SH-SY5Y (cell line): Measurements from ENCODE around the gene TMEM167B.

Experiments
- GATA2 ChIP-seq: IDR thresholded peaks from 2 replicates; pipeline ENCODE4 v1.6.1; 2011; ENCODE audit warnings: mild to moderate bottlenecking, low read depth, low read length
- GATA3 ChIP-seq: IDR thresholded peaks from 2 replicates; pipeline ENCODE4 v1.6.1; 2011; ENCODE audit warnings: low read depth, mild to moderate bottlenecking, low read length, moderate library complexity

GRCh38 chr1:109080441-109081082, 10.0 kb upstream of the TMEM167B start:
- TF ChIP-seq GATA3 (no peak), GATA2 (no peak)
